Stimulated activated CD4-positive, alpha-beta T cell treated with anti-CD3 and anti-CD28 coated beads, Interleukin-2, amount 100 ng/mL, for 4 hours (primary cell): ENCODE data around the gene HPN.
A peak's percentile ranks its signal among the peaks of the same experiment; 100 is the strongest.
"Not testable (repeated sequence)": the region's sequence is repeated elsewhere in the genome, so short reads cannot be mapped to it uniquely, and the experiment has no call there.

Experiments used
- DNase-seq: peaks from one replicate; pipeline ENCODE4 v3.0.0-alpha.2; 2020; ENCODE audit warnings: low read depth

Gene HPN

GRCh38 chr19:35042954-35043604 lies 1.6 kb downstream of the HPN start:
- no peak for DNase-seq

- DNase-seq, result no peak
Observed at GRCh38 chr19:35043906-35044305, 2.4 kb downstream of the HPN start.

- DNase-seq, result peak; percentile 28
Observed at GRCh38 chr19:35044317-35045117, 3.0 kb downstream of the HPN start.

GRCh38 chr19:35045667-35046300 lies 4.3 kb downstream of the HPN start:
- no peak for DNase-seq

- DNase-seq, result no peak
Observed at GRCh38 chr19:35046461-35046860, 4.9 kb downstream of the HPN start.

GRCh38 chr19:35048911-35049411 lies 7.4 kb downstream of the HPN start:
- no peak for DNase-seq

- DNase-seq, result no peak
Observed at GRCh38 chr19:35049456-35049855, 7.9 kb downstream of the HPN start.

GRCh38 chr19:35050662-35051061 lies 9.1 kb downstream of the HPN start:
- DNase-seq, result not testable (repeated sequence)

GRCh38 chr19:35051268-35051667 lies 9.7 kb downstream of the HPN start:
- DNase-seq, result not testable (repeated sequence)

GRCh38 chr19:35051796-35052195 lies 10.3 kb downstream of the HPN start:
- no peak for DNase-seq

- DNase-seq, result no peak
Observed at GRCh38 chr19:35052599-35053190, 11.2 kb downstream of the HPN start.

GRCh38 chr19:35053667-35054293 lies 12.3 kb downstream of the HPN start:
- no peak for DNase-seq

GRCh38 chr19:35054626-35055025 lies 13.1 kb downstream of the HPN start:
- DNase-seq, result no peak

- no peak for DNase-seq
Observed at GRCh38 chr19:35055715-35056179, 14.2 kb downstream of the HPN start.

- DNase-seq, result no peak
Observed at GRCh38 chr19:35056513-35057063, 15.1 kb downstream of the HPN start.

GRCh38 chr19:35058370-35058769 lies 16.8 kb downstream of the HPN start:
- DNase-seq, result no peak

GRCh38 chr19:35059006-35059798 lies 17.7 kb downstream of the HPN start:
- no peak for DNase-seq

GRCh38 chr19:35059799-35060091 lies 18.2 kb downstream of the HPN start:
- DNase-seq, result no peak

GRCh38 chr19:35060160-35060855 lies 18.8 kb downstream of the HPN start:
- DNase-seq, result no peak
